ENCODE results near the gene PHF12.

Gene PHF12

GRCh38 chr17:28968231-28968913, 17.1 kb upstream of the PHF12 start:
- H3K4me3 ChIP-seq (ENCODE audit: low read length): no peak overlapping the region
- TF ChIP-seq CTCF (conservative IDR thresholded peaks at IDR 0.05; ENCODE audit: low read depth, low read length): no peak
- DNase-seq (ENCODE audit: low read depth): no peak

- no peak for DNase-seq (ENCODE audit: low read depth)
Observed at GRCh38 chr17:28967221-28968135, 16.2 kb upstream of the PHF12 start.

GRCh38 chr17:28963841-28964240, 12.5 kb upstream of the PHF12 start:
- no peak overlapping the region for H3K4me3 ChIP-seq (ENCODE audit: low read length)
- TF ChIP-seq CTCF (conservative IDR thresholded peaks at IDR 0.05; ENCODE audit: low read depth, low read length): no peak
- DNase-seq (ENCODE audit: low read depth): no peak

More at GRCh38 chr17:28967221-28968135, 16.2 kb upstream of the PHF12 start:
- no peak for TF ChIP-seq CTCF (conservative IDR thresholded peaks at IDR 0.05; ENCODE audit: low read depth, low read length)
- no peak overlapping the region for H3K4me3 ChIP-seq (ENCODE audit: low read length)

GRCh38 chr17:28963055-28963611, 11.8 kb upstream of the PHF12 start:
- TF ChIP-seq CTCF (conservative IDR thresholded peaks at IDR 0.05; ENCODE audit: low read depth, low read length): no peak
- DNase-seq (ENCODE audit: low read depth): no peak
- no peak overlapping the region for H3K4me3 ChIP-seq (ENCODE audit: low read length)

- no peak for DNase-seq (ENCODE audit: low read depth)
- no peak for TF ChIP-seq CTCF (conservative IDR thresholded peaks at IDR 0.05; ENCODE audit: low read depth, low read length)
- no peak overlapping the region for H3K4me3 ChIP-seq (ENCODE audit: low read length)
Observed at GRCh38 chr17:28961391-28961790, 10.1 kb upstream of the PHF12 start.

- DNase-seq (ENCODE audit: low read depth): no peak
Observed at GRCh38 chr17:28960256-28961061, 9.1 kb upstream of the PHF12 start.

More at GRCh38 chr17:28960256-28961061, 9.1 kb upstream of the PHF12 start:
- no peak overlapping the region for H3K4me3 ChIP-seq (ENCODE audit: low read length)
- no peak for TF ChIP-seq CTCF (conservative IDR thresholded peaks at IDR 0.05; ENCODE audit: low read depth, low read length)
